ENCODE results near the gene CPNE8.
"Not testable (repeated sequence)": the region's sequence is repeated elsewhere in the genome, so short reads cannot be mapped to it uniquely, and the experiment has no call there.

The CPNE8 gene

DNA sequence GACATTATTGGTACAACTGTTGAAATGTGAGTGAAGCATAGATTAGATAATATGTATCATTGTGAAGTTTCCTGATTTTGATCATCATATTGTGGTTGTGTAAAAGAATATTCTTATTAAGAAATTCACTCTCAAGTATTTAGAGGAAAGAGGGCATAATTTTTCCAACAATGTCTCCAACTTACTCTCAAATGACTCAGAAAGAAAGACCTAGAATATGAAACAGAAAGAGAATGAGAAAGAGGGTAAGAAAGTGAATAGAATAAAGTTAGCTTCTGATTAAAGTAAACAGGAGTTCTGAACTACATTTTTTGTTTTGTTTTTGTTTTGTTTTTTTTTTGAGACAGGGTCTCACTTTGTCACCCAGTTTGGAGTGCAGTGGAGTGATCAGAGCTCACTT lies 123.0 kb downstream of the CPNE8 start:
- no peaks in the 10 kb centered on the region for H3K27me3 ChIP-seq (ENCODE audit: insufficient read depth, low read length)
- no peak overlapping the region for H2AFZ ChIP-seq (ENCODE audit: low read depth, low read length)
- H3K36me3 ChIP-seq (ENCODE audit: insufficient read depth, low read length): no peaks in the 10 kb centered on the region
- no peaks in the 10 kb centered on the region for H3K9me3 ChIP-seq (ENCODE audit: low read length)
- no peak overlapping the region for H3K4me3 ChIP-seq (ENCODE audit: low read length)
- H3K4me1 ChIP-seq (ENCODE audit: insufficient read depth, low read length): no peaks in the 10 kb centered on the region

- Histone ChIP-seq H2AFZ (ENCODE audit: low read depth, low read length) (no peak overlapping the region), H3K4me3 (ENCODE audit: low read length) (no peak overlapping the region)
These were observed 128.7 kb downstream of the CPNE8 start for GRCh38 chr12:38776647-38777046.

DNA sequence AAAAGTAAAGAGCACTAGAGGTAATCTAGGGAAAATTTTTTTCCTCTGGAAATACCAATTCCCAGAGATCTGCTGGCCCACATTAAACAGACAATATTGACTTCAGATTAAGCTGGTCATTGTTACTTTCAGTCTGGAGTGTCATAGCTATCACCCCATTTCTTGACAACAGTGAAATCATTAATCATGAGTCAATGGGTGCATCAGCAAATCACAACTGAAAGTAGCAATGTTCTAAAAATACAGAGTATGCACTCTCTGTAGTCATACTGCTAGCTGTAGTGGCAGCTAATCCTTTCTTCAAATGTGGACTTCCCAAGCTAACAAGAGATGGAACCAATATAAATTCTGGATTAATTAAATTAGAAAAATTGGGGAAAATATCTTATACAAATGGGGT lies 129.9 kb downstream of the CPNE8 start:
- no peaks in the 10 kb centered on the region for H3K36me3 ChIP-seq (ENCODE audit: insufficient read depth, low read length)
- H3K4me1 ChIP-seq (ENCODE audit: insufficient read depth, low read length): no peaks in the 10 kb centered on the region
- no peak overlapping the region for H3K4me3 ChIP-seq (ENCODE audit: low read length)
- H2AFZ ChIP-seq (ENCODE audit: low read depth, low read length): no peak overlapping the region
- no peaks in the 10 kb centered on the region for H3K9me3 ChIP-seq (ENCODE audit: low read length)
- H3K27me3 ChIP-seq (ENCODE audit: insufficient read depth, low read length): no peaks in the 10 kb centered on the region

More at GRCh38 chr12:38776647-38777046, 128.7 kb downstream of the CPNE8 start:
- no peaks in the 10 kb centered on the region for H3K27me3 ChIP-seq (ENCODE audit: insufficient read depth, low read length)
- no peaks in the 10 kb centered on the region for H3K9me3 ChIP-seq (ENCODE audit: low read length)
- no peaks in the 10 kb centered on the region for H3K36me3 ChIP-seq (ENCODE audit: insufficient read depth, low read length)
- no peaks in the 10 kb centered on the region for H3K4me1 ChIP-seq (ENCODE audit: insufficient read depth, low read length)

GRCh38 chr12:38772437-38772836 lies 133.0 kb downstream of the CPNE8 start:
- Histone ChIP-seq H3K36me3 (ENCODE audit: insufficient read depth, low read length) (no peaks in the 10 kb centered on the region), H2AFZ (ENCODE audit: low read depth, low read length) (no peak overlapping the region), H3K4me3 (ENCODE audit: low read length) (no peak overlapping the region), H3K4me1 (ENCODE audit: insufficient read depth, low read length) (no peaks in the 10 kb centered on the region), H3K27me3 (ENCODE audit: insufficient read depth, low read length) (no peaks in the 10 kb centered on the region), H3K9me3 (ENCODE audit: low read length) (no peaks in the 10 kb centered on the region)

DNA sequence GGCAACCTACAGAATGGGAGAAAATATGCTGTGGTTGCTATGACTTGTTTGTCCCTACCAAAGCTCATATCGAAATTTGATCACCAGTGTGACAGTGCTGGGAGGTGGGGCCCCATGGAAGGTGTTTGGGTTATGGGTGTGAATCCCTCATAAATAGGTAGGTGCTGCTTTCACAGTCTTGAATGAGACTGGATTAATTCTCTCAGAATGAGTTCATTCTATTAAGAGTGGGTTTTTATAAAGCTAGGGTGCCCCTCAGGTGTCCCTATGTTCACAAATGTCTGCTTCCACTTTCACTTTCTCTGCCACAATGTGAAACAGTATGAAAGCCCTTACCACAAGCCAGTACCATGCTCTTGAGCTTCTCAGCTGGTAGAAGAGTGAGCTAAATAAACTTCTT lies 133.5 kb downstream of the CPNE8 start:
- Histone ChIP-seq H2AFZ (ENCODE audit: low read depth, low read length) (no peak overlapping the region), H3K36me3 (ENCODE audit: insufficient read depth, low read length) (no peaks in the 10 kb centered on the region), H3K4me1 (ENCODE audit: insufficient read depth, low read length) (no peaks in the 10 kb centered on the region), H3K9me3 (ENCODE audit: low read length) (no peaks in the 10 kb centered on the region), H3K4me3 (ENCODE audit: low read length) (no peak overlapping the region), H3K27me3 (ENCODE audit: insufficient read depth, low read length) (no peaks in the 10 kb centered on the region)

DNA sequence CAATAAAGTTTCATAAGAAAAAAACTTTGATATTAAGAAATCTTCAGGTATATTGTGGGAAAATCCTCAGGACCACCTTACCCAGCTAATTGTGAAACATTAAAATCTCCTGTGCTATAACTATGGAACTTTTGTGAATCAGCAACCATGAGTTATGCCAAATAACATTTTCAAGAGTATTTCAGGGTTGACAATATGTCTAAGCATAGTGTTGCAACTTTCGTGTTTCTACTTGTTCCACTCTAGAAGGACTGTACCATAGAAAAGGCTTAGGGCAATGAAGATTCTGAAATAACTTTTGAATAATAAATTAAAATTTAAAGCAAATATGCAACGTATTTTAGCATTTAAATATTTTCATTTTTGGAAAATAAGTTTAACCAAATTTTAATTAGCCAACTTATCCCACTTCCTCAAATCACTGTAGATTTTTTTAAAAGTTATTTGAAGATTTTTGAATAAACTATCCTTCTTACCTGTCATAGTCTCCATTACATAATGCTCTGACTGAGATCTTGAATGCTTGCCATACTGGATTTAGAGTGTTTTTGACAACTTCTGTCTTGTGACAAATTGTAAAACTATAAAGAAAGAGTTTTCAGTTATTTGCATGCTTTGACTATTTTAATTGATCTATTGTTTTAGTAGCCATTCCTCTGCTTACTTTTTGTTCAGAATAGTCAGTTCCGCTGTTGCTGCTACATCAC lies 143.6 kb downstream of the CPNE8 start:
- no peaks in the 10 kb centered on the region for H3K9me3 ChIP-seq (ENCODE audit: low read length)
- H3K4me3 ChIP-seq (ENCODE audit: low read length): no peak overlapping the region
- H2AFZ ChIP-seq (ENCODE audit: low read depth, low read length): no peak overlapping the region
- no peaks in the 10 kb centered on the region for H3K4me1 ChIP-seq (ENCODE audit: insufficient read depth, low read length)
- no peaks in the 10 kb centered on the region for H3K27me3 ChIP-seq (ENCODE audit: insufficient read depth, low read length)
- no peaks in the 10 kb centered on the region for H3K36me3 ChIP-seq (ENCODE audit: insufficient read depth, low read length)

DNA sequence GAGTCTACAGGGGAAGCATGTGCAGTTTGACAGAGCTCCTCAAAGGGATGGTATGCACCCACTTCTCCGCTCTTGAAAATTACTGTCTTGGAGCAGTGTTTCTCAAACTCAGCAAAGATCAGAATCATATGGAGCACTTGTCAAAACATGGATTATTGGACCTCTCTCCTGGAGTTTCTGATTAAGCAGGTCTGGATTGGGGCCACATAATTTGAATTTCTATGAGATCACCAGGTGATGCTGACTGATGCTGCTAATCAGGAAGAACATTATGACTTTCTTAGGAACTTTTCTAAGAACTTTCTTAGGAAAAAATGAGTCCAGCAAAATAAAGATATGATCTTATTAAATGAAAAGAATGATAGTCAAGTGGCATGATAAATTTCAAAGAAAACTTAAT lies 144.3 kb downstream of the CPNE8 start:
- H2AFZ ChIP-seq (ENCODE audit: low read depth, low read length): no peak overlapping the region
- H3K4me3 ChIP-seq (ENCODE audit: low read length): no peak overlapping the region
- no peaks in the 10 kb centered on the region for H3K36me3 ChIP-seq (ENCODE audit: insufficient read depth, low read length)
- no peaks in the 10 kb centered on the region for H3K27me3 ChIP-seq (ENCODE audit: insufficient read depth, low read length)
- no peaks in the 10 kb centered on the region for H3K4me1 ChIP-seq (ENCODE audit: insufficient read depth, low read length)
- no peaks in the 10 kb centered on the region for H3K9me3 ChIP-seq (ENCODE audit: low read length)

- no peak overlapping the region for H3K4me3 ChIP-seq (ENCODE audit: low read length)
- H3K36me3 ChIP-seq (ENCODE audit: insufficient read depth, low read length): no peaks in the 10 kb centered on the region
- H2AFZ ChIP-seq (ENCODE audit: low read depth, low read length): no peak overlapping the region
- H3K27me3 ChIP-seq (ENCODE audit: insufficient read depth, low read length): no peaks in the 10 kb centered on the region
- H3K4me1 ChIP-seq (ENCODE audit: insufficient read depth, low read length): no peaks in the 10 kb centered on the region
- H3K9me3 ChIP-seq (ENCODE audit: low read length): no peaks in the 10 kb centered on the region
These were observed 145.8 kb downstream of the CPNE8 start for GRCh38 chr12:38759621-38760020.

DNA sequence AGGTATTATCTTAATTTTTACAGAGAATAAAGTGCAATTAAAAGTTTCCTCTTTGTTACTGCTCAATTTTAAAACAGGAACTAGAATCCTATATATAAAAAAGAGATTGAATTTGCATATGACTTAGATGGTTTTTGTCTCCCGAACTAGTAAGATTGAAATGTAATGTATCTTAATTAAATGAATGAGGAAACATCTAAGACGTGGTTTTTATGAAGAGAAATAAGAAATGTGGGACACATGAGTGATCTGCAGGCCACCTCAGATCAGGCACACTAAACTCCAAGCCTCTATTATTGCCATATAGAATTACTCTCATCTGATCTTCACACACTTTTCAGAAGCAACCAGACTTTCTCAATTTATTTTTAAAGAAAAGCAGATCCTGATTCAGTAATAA lies 158.6 kb downstream of the CPNE8 start:
- Histone ChIP-seq H3K4me3 (ENCODE audit: low read length) (no peak overlapping the region), H3K9me3 (ENCODE audit: low read length) (no peaks in the 10 kb centered on the region), H3K36me3 (ENCODE audit: insufficient read depth, low read length) (no peaks in the 10 kb centered on the region), H3K4me1 (ENCODE audit: insufficient read depth, low read length) (peaks cover 3% of the 10 kb centered on the region), H2AFZ (ENCODE audit: low read depth, low read length) (no peak overlapping the region), H3K27me3 (ENCODE audit: insufficient read depth, low read length) (no peaks in the 10 kb centered on the region)

GRCh38 chr12:38745601-38746000 lies 159.8 kb downstream of the CPNE8 start:
- H2AFZ ChIP-seq (ENCODE audit: low read depth, low read length): no peak overlapping the region
- H3K9me3 ChIP-seq (ENCODE audit: low read length): no peaks in the 10 kb centered on the region
- H3K4me1 ChIP-seq (ENCODE audit: insufficient read depth, low read length): peaks cover 3% of the 10 kb centered on the region
- no peak overlapping the region for H3K4me3 ChIP-seq (ENCODE audit: low read length)
- no peaks in the 10 kb centered on the region for H3K36me3 ChIP-seq (ENCODE audit: insufficient read depth, low read length)
- no peaks in the 10 kb centered on the region for H3K27me3 ChIP-seq (ENCODE audit: insufficient read depth, low read length)

DNA sequence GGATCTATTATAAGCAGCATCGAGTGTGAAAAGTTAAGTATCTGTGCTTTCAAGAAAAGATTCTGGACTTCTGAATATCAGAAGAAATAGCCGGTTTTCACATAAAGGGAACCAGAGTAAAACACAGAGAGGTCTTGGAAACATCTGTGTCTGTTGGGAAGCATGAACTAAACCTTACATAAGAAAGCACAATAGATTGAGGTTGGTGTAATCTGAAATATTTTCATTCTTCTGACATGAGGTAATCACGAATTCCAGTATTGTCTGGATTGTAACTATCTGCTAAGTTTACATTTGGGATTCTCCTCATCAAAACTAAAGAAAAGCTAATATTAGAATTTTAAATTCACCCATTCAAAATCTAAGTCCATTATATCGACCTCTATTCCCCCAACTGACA lies 161.3 kb downstream of the CPNE8 start:
- H3K4me1 ChIP-seq (ENCODE audit: insufficient read depth, low read length): peaks cover 3% of the 10 kb centered on the region
- no peak overlapping the region for H2AFZ ChIP-seq (ENCODE audit: low read depth, low read length)
- no peak overlapping the region for H3K4me3 ChIP-seq (ENCODE audit: low read length)
- H3K36me3 ChIP-seq (ENCODE audit: insufficient read depth, low read length): no peaks in the 10 kb centered on the region
- H3K27me3 ChIP-seq (ENCODE audit: insufficient read depth, low read length): no peaks in the 10 kb centered on the region
- no peaks in the 10 kb centered on the region for H3K9me3 ChIP-seq (ENCODE audit: low read length)

DNA sequence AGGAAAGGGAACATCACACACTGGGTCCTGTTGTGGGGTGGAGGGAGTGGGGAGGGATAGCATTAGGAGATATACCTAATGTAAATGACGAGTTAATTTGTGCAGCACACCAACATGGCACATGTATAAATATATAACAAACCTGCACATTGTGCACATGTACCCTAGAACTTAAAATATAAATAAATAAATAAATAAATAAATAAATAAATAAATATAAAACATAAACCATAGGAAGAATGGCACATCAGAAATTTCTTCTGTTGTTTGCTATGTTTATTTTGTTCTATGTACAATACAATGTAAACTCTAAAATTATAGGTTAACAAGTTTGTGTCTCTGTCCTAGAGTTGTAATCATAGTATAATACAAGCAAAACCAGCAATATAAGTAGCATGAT lies 162.9 kb downstream of the CPNE8 start:
- not testable (repeated sequence) for H3K27me3 ChIP-seq (ENCODE audit: insufficient read depth, low read length); H3K4me3 ChIP-seq (ENCODE audit: low read length); H3K4me1 ChIP-seq (ENCODE audit: insufficient read depth, low read length); H3K36me3 ChIP-seq (ENCODE audit: insufficient read depth, low read length); H2AFZ ChIP-seq (ENCODE audit: low read depth, low read length); H3K9me3 ChIP-seq (ENCODE audit: low read length)

GRCh38 chr12:38736821-38737220 lies 168.6 kb downstream of the CPNE8 start:
- Histone ChIP-seq H3K36me3 (ENCODE audit: insufficient read depth, low read length) (no peaks in the 10 kb centered on the region), H2AFZ (ENCODE audit: low read depth, low read length) (no peak overlapping the region), H3K27me3 (ENCODE audit: insufficient read depth, low read length) (no peaks in the 10 kb centered on the region), H3K4me3 (ENCODE audit: low read length) (no peak overlapping the region), H3K9me3 (ENCODE audit: low read length) (no peaks in the 10 kb centered on the region), H3K4me1 (ENCODE audit: insufficient read depth, low read length) (no peaks in the 10 kb centered on the region)

DNA sequence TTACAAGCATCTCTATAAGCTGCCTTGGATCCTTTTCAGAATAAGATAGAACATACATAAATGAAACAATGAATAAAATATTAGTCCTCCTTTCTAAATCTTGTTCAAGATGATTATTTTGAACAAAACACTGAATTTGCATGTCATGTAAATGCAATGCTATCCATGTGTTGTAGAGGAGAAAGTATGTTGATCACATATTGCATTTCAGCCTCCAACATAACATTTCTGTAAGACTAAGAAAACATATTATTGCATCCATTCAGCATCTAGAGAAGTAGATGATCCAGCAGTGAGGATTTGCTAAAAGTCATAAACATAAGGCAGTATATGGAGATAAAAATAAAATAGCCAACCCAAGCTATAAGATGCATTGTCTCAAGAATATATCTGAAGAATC lies 172.6 kb downstream of the CPNE8 start:
- H3K4me1 ChIP-seq (ENCODE audit: insufficient read depth, low read length): no peaks in the 10 kb centered on the region
- no peaks in the 10 kb centered on the region for H3K9me3 ChIP-seq (ENCODE audit: low read length)
- no peak overlapping the region for H2AFZ ChIP-seq (ENCODE audit: low read depth, low read length)
- H3K27me3 ChIP-seq (ENCODE audit: insufficient read depth, low read length): no peaks in the 10 kb centered on the region
- no peak overlapping the region for H3K4me3 ChIP-seq (ENCODE audit: low read length)
- H3K36me3 ChIP-seq (ENCODE audit: insufficient read depth, low read length): no peaks in the 10 kb centered on the region

Data from neuron (in vitro differentiated cells).